Ishikawa (cell line): ENCODE measurements around the gene ING5.

Experiments
- CEBPB ChIP-seq: IDR thresholded peaks from 2 replicates; pipeline ENCODE4 v1.6.1; 2012
- CREB1 ChIP-seq: IDR thresholded peaks from 2 replicates; pipeline ENCODE4 v1.6.1; 2012; ENCODE audit warnings: low read depth
- EGR1 ChIP-seq: IDR thresholded peaks from 2 replicates; pipeline ENCODE4 v1.6.1; 2012
- EP300 ChIP-seq: IDR thresholded peaks from 2 replicates; pipeline ENCODE4 v1.6.1; 2012; ENCODE audit warnings: borderline replicate concordance
- FOXM1 ChIP-seq: IDR thresholded peaks from 2 replicates; pipeline ENCODE4 v1.6.1; 2012; ENCODE audit warnings: low read depth, borderline replicate concordance
- NFIC ChIP-seq: IDR thresholded peaks from 2 replicates; pipeline ENCODE4 v1.6.1; 2012
- RAD21 ChIP-seq: IDR thresholded peaks from 2 replicates; pipeline ENCODE4 v1.6.1; 2012; ENCODE audit warnings: low read depth
- REST ChIP-seq: IDR thresholded peaks from 2 replicates; pipeline ENCODE4 v1.6.1; 2012; ENCODE audit warnings: low read depth, mild to moderate bottlenecking
- TAF1 ChIP-seq: IDR thresholded peaks from 2 replicates; pipeline ENCODE4 v1.6.1; 2012; ENCODE audit warnings: low read depth, mild to moderate bottlenecking
- TCF12 ChIP-seq: IDR thresholded peaks from 2 replicates; pipeline ENCODE4 v1.6.1; 2012; ENCODE audit warnings: low read depth
- TEAD4 ChIP-seq: IDR thresholded peaks from 2 replicates; pipeline ENCODE4 v1.6.1; 2012
- YY1 ChIP-seq: IDR thresholded peaks from 2 replicates; pipeline ENCODE4 v1.6.1; 2012; ENCODE audit warnings: low read depth

DNA sequence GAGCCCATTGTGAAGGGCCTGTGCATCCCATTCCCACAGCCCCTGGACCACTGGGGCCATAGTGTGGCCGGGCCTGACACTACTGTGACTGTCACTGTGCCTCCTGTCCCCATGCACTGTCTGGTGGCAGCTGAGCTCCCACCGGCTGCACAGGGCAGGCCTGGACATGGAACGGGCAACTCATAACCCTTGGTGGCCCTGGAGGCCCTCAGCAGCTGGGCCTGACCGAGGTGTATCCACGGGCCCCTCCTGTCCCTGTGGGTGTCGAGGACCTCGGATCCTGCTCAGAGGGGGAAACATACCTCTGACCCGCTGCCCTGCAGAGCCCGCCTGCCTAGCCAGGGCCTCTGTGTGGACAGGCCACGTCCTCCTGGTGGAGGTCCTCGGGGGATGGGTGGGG, 67.0 kb downstream of the ING5 start:
- no peak for TF ChIP-seq CEBPB
- TF ChIP-seq TAF1 = no peak
- TF ChIP-seq EGR1 = no peak
- TF ChIP-seq FOXM1 = no peak
- no peak for TF ChIP-seq EP300
- no peak for TF ChIP-seq RAD21
- no peak for TF ChIP-seq REST
- TF ChIP-seq TCF12 = no peak
- no peak for TF ChIP-seq NFIC
- TF ChIP-seq TEAD4 = no peak
- TF ChIP-seq YY1 = no peak
- TF ChIP-seq CREB1 = no peak
